Calu3 (cell line): ENCODE results near the gene RNF207. TPM values are rescaled to one million over a fixed set of nuclear protein-coding genes. Genes with fewer than 3 reads are reported as not detected.

Experiments used
- BruUV-seq: library from RNA; stranded (reverse); fragments of 400-500 nt; replicated peaks from 2 replicates; lab custom pipeline; 2021; lab: Mats Ljungman, UMichigan
- CTCF ChIA-PET: fragments of 300-600 bp; sonication (Branson Sonifier 250); formaldehyde crosslinking; loops from one replicate; lab custom pipeline; 2022; ENCODE audit warnings: antibody characterized with exemption; lab: Charles Lee
- DNase-seq: peaks from one replicate; pipeline ENCODE4 v3.0.0; 2022
- H3K27ac Mint-ChIP-seq: one replicate; pipeline ENCODE4 v1.8.0; 2022; ENCODE audit warnings: mixed read lengths; ENCODE audit not compliant: unreplicated experiment
- H3K27me3 Mint-ChIP-seq: one replicate; pipeline ENCODE4 v1.8.0; 2022; ENCODE audit warnings: mixed read lengths; ENCODE audit not compliant: unreplicated experiment
- H3K36me3 Mint-ChIP-seq: one replicate; pipeline ENCODE4 v1.8.0; 2022; ENCODE audit warnings: mild to moderate bottlenecking, moderate library complexity, mixed read lengths; ENCODE audit not compliant: insufficient read depth, unreplicated experiment
- H3K4me1 Mint-ChIP-seq: one replicate; pipeline ENCODE4 v1.8.0; 2022; ENCODE audit warnings: mild to moderate bottlenecking, low read depth, mixed read lengths; ENCODE audit not compliant: unreplicated experiment
- H3K4me3 Mint-ChIP-seq: one replicate; pipeline ENCODE4 v1.8.0; 2022; ENCODE audit warnings: mild to moderate bottlenecking, low read depth, moderate library complexity, mixed read lengths; ENCODE audit not compliant: unreplicated experiment
- H3K9me3 Mint-ChIP-seq: one replicate; pipeline ENCODE4 v1.8.0; 2022; ENCODE audit warnings: low read depth, mixed read lengths; ENCODE audit not compliant: unreplicated experiment
- CTCF ChIP-seq: fragments of 200-600 bp; IDR thresholded peaks from one replicate; pipeline ENCODE4 v1.8.0; 2022; ENCODE audit warnings: antibody characterized with exemption; ENCODE audit not compliant: unreplicated experiment
- intact Hi-C: fragments of 100-400 bp; cut with micrococcal nuclease; formaldehyde crosslinking; loops from one replicate; pipeline ENCODE4 v1.10.0; 2022; ENCODE audit not compliant: unreplicated experiment
- total RNA-seq: library from RNA; stranded (reverse); gene quantifications from 2 replicates; pipeline ENCODE4 v1.2.3, GENCODE V29; 2022

The RNF207 gene
- total RNA-seq, 1 experiment from 2014 or later: 160 TPM

GRCh38 chr1:6241887-6242740 lies 36.2 kb downstream of the RNF207 start:
- Mint-ChIP-seq H3K9me3 (no peaks in the 10 kb centered on the region), H3K4me3 (no peak overlapping the region), H3K36me3 (peaks cover 4% of the 10 kb centered on the region), H3K4me1 (no peaks in the 10 kb centered on the region), H3K27ac (no peak overlapping the region), H3K27me3 (peaks cover 45% of the 10 kb centered on the region)
- CTCF ChIA-PET: interaction anchor here (0.7 to 0.8 kb wide), 2 partner anchors 37 to 214 kb away, joined by 3 to 4 read pairs; no protein-coding TSS in a partner anchor
- DNase-seq: no peak
- no TSS peak for BruUV-seq
- no peak for TF ChIP-seq CTCF
- intact Hi-C loops: loop anchor here (10.0 kb wide), 1 partner anchor 163 kb away; no protein-coding TSS in a partner anchor

GRCh38 chr1:6243053-6243834 lies 37.3 kb downstream of the RNF207 start:
- no peaks in the 10 kb centered on the region for H3K4me1 Mint-ChIP-seq
- BruUV-seq: no TSS peak
- CTCF ChIA-PET: no interaction called here
- no peak for DNase-seq
- H3K4me3 Mint-ChIP-seq: no peak overlapping the region
- H3K36me3 Mint-ChIP-seq: peaks cover 7% of the 10 kb centered on the region
- intact Hi-C loops: loop anchor here (10.0 kb wide), 1 partner anchor 162 kb away; no protein-coding TSS in a partner anchor
- peaks cover 56% of the 10 kb centered on the region for H3K27me3 Mint-ChIP-seq
- TF ChIP-seq CTCF: no peak
- H3K9me3 Mint-ChIP-seq: no peaks in the 10 kb centered on the region
- no peak overlapping the region for H3K27ac Mint-ChIP-seq

GRCh38 chr1:6243993-6244392 lies 38.1 kb downstream of the RNF207 start, which contains the start of gene HES3:
Gene HES3 (plus strand): TSS chr1:6244179. CDS start chr1:6244366, 187 bp downstream.
- Mint-ChIP-seq H3K27me3 (peaks cover 61% of the 10 kb centered on the region), H3K4me1 (no peaks in the 10 kb centered on the region), H3K4me3 (no peak within 1 kb of the TSS), H3K36me3 (peaks cover 8% of the 10 kb centered on the region), H3K27ac (no peak within 1 kb of the TSS), H3K9me3 (no peaks in the 10 kb centered on the region)
- intact Hi-C loops: loop anchor here (2.0 to 10.0 kb wide), 3 partner anchors 135 to 191 kb away; no protein-coding TSS in a partner anchor
- TF ChIP-seq CTCF: no peak
- CTCF ChIA-PET: no interaction called here
- DNase-seq: no peak
- no TSS peak for BruUV-seq

- intact Hi-C loops: loop anchor here (2.0 to 10.0 kb wide), 4 partner anchors 136 to 193 kb away; no protein-coding TSS in a partner anchor
- Mint-ChIP-seq H3K9me3 (no peaks in the 10 kb centered on the region), H3K27me3 (peaks cover 61% of the 10 kb centered on the region), H3K4me1 (no peaks in the 10 kb centered on the region), H3K36me3 (peaks cover 8% of the 10 kb centered on the region), H3K27ac (no peak overlapping the region), H3K4me3 (no peak overlapping the region)
- CTCF ChIA-PET: interaction anchor here (0.7 to 1.8 kb wide), 10 partner anchors 9 to 210 kb away, joined by 3 to 19 read pairs (median 4); partner anchors contain the start of genes ICMT and RNF207
- TF ChIP-seq CTCF: no peak
- no peak for DNase-seq
- BruUV-seq: no TSS peak
These were observed 38.6 kb downstream of the RNF207 start for GRCh38 chr1:6244401-6245049.
